Measurements from ENCODE around the gene SORCS2.

SORCS2 gene

GRCh38 chr4:7631288-7632014, 439.1 kb downstream of the SORCS2 start:
- no peak overlapping the region for H3K27ac ChIP-seq
- TF ChIP-seq CTCF (conservative IDR thresholded peaks at IDR 0.05), result no peak

GRCh38 chr4:7632341-7632740, 440.0 kb downstream of the SORCS2 start:
- H3K27ac ChIP-seq, result no peak overlapping the region
- no peak for TF ChIP-seq CTCF (conservative IDR thresholded peaks at IDR 0.05)

GRCh38 chr4:7632971-7633370, 440.6 kb downstream of the SORCS2 start:
- no peak overlapping the region for H3K27ac ChIP-seq
- TF ChIP-seq CTCF (conservative IDR thresholded peaks at IDR 0.05), result no peak

GRCh38 chr4:7634661-7635251, 442.4 kb downstream of the SORCS2 start:
- no peak for TF ChIP-seq CTCF (conservative IDR thresholded peaks at IDR 0.05)
- no peak overlapping the region for H3K27ac ChIP-seq

DNA sequence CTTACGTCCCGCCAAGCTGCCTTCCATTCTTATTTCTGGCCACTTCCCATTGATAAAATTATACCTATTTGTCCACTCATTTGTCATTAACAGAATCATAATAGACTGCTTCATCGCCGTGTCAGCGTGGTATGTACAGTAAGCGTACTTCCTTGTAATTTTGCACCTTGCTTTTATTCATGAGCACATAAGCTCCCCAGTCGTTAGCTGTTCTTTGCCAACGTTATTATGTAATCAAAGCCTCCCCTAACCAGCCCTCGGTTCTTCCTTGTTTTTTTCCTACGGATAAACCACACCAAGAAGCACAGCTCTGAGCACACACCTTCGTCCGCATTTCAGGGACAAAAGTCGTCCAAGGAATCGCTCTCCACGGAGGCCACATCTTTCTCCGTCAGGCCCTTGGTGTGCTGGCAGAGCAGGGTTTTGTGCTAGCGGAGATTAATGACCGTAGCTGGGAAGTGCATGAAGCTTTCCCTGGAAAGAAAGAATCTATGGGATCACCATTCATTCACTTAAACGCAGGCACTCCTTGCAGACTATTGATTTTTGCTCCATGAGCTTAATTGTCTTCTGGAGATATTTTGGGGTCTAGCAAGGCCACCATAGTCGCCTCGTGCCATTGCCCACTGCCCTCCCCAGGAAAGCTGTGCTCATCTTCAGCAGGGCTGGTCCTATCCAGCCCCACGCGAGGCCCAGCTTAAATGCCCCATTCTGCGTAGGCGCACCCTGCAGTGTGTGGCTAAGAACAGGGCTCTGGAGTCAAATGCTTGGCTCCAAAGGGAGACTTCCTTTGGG, 443.3 kb downstream of the SORCS2 start:
- H3K27ac ChIP-seq, result no peak overlapping the region
- no peak for TF ChIP-seq CTCF (conservative IDR thresholded peaks at IDR 0.05)

DNA sequence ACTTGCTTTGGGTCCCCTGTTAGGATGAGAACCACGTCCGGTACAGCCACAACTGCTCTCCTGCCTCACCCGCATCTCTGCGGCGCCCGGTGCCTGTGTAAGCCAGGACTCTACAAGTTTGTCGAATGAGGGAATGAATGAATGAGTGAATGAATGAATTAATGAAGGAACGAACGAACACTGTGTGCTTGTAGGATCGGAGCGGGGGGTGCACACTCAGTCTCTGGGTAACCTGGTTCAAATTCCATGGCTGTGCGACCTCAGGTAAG, 443.8 kb downstream of the SORCS2 start:
- no peak overlapping the region for H3K27ac ChIP-seq
- no peak for TF ChIP-seq CTCF (conservative IDR thresholded peaks at IDR 0.05)

GRCh38 chr4:7637139-7637538, 444.8 kb downstream of the SORCS2 start:
- no peak for TF ChIP-seq CTCF (conservative IDR thresholded peaks at IDR 0.05)
- no peak overlapping the region for H3K27ac ChIP-seq
